ENCODE results near the gene P2RX3.
"Not testable (repeated sequence)": the region's sequence is repeated elsewhere in the genome, so short reads cannot be mapped to it uniquely, and the experiment has no call there.

The P2RX3 gene

GRCh38 chr11:57403003-57403801 is 65.0 kb downstream of the P2RX3 start:
- not testable (repeated sequence) for DNase-seq

GRCh38 chr11:57403802-57404147 is 65.6 kb downstream of the P2RX3 start:
- no peak for DNase-seq

GRCh38 chr11:57405271-57405860 is 67.2 kb downstream of the P2RX3 start:
- no peak for DNase-seq

- no peak for DNase-seq
These were observed 68.3 kb downstream of the P2RX3 start for GRCh38 chr11:57406337-57406904.

DNA sequence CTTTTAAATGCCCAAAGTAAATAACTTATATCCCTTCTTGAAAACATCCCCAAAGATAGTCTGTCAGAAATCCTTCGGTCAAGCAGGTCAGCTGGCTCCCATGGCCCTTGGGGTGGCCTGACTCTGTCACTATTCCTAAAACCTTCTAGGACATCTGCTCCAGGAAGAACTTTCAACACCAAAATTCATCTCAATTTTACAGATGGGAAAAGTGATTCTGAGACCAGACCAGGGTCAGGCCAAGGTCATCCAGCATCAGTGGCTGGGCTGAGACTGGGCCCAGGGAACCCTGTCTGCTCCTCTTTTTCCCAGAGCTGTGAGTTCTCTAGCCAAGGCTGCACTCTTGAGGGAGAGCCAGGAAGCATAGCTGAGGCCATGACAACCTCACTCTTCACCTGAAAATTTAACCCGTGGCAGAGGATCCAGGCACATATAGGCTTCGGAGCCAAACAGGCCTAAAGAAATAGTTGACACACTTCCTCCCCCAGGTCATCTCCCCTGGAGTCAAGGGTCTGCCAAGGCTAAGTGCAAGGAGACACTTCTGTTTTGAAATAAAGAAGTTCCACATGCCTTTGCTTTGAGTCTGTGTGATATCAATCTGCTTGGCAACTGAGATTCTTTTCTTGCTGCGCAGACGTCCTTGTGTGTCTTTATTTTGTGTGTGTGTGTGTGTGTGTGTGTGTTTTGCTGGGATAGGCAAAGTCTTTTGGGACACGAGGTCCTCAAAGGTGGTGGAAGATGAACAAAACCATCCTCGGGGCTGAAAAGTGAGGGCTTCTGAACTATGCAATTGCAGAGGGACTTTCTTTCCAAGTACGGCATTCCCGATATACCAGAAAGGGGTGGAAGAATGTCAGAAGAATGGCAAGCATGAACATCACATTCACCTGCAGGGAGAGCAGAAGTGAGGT is 69.1 kb downstream of the P2RX3 start:
- no peak for DNase-seq

DNA sequence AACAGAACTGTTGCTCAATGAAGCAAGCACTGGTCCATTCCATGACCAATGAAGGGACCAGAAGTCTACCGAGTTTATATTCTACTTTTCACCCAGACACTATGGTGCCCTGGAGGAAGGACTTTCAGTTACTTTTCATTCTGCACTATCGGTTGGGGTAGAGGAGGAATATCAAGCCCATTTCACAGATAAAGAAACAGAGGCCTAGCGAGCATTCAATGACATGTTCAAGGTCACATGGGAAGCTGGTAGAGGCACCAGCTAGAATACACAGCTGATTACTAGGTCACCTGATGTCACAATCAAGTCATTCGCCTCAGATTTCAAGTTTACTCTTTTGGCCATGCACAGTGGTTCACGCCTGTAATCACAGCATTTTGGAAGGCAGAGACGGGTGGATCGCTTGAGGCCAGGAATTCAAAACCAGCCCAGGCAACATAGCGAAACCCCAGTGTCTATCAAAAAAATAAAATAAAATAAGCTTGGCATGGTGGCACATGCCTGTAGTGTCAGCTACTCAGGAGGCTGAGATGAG is 69.9 kb downstream of the P2RX3 start:
- DNase-seq, result no peak

DNA sequence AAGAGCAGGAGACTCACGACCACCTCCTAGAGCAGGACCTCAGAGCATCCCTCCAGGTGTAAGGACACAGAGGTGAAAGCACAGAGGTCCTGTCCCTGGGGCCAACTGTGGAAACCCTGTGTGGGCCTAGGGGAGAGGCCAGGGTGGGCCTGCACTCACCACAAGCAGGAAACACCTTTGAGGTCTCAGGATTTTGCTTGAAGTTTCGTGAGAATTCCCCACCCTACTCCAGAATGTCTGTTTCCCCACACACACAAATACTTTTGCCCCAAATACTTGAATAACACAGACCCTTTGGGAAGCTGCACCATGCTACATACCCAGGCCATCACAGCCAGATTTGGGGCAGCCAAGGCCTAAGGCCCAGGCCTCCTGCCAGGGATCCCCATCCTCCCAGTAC is 70.6 kb downstream of the P2RX3 start:
- no peak for DNase-seq

GRCh38 chr11:57409321-57410100 is 71.4 kb downstream of the P2RX3 start:
- DNase-seq, result no peak

DNA sequence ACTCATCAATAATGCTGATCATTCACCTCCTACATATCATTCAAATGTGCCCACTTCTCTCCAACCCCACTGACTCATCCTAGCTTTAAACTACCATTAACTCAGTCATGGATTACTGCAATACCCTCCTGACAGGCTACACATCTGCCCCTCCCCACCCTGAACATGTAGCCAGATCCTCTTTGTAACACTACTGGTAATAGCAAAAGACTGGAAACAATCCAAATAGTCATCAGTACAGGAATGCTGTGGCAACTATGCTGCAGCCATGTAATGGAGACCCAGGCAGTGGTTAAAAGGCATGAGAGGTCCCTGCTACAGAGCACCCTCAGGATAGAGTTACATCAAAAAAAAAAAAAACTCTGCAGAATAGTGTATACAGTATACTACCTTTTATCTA is 72.1 kb downstream of the P2RX3 start:
- DNase-seq, result no peak

DNA sequence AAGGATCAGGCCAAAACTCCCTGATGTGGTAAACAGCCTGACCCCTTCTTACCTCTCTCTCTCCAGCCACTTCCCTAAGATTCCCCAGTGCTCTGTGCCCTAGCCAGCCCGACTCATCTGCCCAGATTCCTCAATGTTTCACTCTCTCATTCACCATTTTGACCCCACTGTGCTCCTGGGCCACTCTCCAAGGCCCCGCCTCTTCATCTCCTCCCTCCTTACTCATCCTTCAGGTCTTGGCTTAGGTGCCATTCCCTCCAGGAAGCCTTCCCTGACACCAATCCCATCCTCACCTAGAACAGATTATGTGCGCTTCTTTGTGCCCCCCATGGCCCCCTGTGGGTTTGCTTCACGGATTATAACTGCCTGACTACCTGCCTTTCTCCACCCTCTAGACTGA is 75.5 kb downstream of the P2RX3 start:
- DNase-seq, result no peak

DNA sequence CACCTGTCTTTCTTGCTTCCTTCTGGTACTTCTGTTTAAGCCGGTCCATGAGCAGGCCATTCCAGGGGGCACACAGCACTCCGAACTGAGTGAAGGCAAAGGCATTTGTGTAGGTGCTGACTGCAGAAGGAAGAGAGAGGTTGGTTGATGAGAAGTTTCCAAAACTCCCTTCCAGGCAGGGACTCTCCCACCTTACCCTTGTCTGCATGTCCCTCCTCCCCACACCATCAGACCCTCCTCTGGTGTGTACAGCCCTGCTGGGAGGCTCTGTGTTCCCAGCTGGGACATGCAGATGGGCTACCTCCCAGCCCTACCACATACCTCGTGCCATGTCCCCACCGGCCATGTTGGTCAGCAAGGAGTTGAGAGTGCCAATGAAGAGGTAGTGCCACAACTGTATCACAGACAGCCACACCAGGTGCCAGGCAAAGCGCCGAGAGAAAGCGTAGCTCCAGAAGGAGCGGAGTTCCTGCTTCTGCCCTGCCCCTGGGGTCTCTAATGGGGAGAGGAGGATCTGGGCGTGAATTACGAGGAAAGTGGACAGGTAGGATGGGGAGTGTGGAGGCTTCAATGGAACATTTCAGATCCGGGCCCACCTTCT is 76.6 kb downstream of the P2RX3 start:
- no peak for DNase-seq

GRCh38 chr11:57416436-57416835 is 78.3 kb downstream of the P2RX3 start:
- no peak for DNase-seq

DNA sequence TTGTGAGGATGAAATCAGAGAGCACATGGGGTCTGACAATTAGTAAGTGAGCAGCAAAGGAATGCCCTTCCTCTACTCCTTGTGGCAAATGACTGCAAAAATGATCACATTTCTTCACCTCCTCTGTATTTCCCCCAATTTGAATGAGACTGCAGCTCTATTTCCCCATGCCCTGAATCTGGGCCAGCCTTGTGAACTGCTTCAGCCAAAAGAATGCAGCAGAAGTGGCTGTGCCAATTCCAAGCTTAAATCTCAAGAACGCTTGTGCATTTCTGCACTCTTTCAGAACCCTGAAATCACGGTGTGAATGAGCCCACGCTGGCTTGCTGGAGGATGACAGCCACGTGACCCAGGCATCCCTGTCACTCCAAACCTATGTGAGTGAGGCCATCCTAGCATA is 78.9 kb downstream of the P2RX3 start:
- DNase-seq, result no peak

DNA sequence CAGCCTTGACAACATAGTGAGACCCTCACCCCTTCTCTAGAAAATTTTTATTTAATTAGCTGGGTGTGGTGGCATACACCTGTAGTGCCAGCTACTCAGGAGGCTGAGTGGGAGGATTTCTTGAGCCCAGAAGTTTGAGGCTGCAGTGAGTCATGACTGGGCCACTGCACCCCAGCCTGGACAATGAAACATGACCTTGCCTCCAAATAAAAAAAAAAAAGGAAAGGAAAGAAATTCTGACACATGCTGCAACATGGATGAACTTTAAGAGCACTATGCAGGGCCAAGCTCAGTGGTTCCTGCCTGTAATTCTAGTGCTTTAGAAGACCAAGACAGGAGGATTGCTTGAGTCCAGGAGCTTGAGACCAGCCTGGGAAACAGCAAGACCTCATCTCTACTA is 80.0 kb downstream of the P2RX3 start:
- DNase-seq, result no peak

GRCh38 chr11:57419146-57419545 is 81.0 kb downstream of the P2RX3 start:
- no peak for DNase-seq

- no peak for DNase-seq
These were observed 82.9 kb downstream of the P2RX3 start for GRCh38 chr11:57421066-57421465.

DNA sequence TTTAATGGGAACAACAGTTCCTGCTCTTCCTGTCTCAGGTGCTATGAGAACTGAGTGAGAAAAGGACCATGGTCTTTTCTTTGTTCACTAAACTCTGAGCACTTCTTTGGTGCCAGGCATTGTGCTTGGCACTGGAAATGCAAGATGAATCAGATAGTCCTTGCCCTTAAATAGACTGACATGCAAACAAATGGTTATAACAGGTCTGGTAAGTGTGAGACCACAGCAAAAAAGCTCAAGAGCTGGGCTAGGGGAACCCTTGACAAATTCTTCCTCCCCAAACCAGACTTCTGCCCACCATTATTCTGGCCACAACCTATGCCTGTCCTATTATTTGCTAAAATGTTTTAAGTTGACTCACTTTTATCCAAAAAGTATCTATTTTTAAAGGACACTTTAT is 83.7 kb downstream of the P2RX3 start:
- no peak for DNase-seq

All from left hindlimb (tissue), 1 donor.